Fibroblast of lung (primary cell): Measurements from ENCODE around the gene SAXO1.

Experiments used
- EZH2 ChIP-seq: IDR thresholded peaks from 2 replicates; pipeline ENCODE4 v1.5.1; 2012; ENCODE audit warnings: low read length, control low read depth, mild to moderate bottlenecking; ENCODE audit errors: missing control alignments
- TF ChIP-seq, protein P1 (sequence below), 2 donors: IDR thresholded peaks in 1 of 2; conservative IDR thresholded peaks in 1 of 2; 1 replicate in 1 of 2; 2 replicates in 1 of 2; pipeline ENCODE4 v1.5.1; 2011 to 2012; ENCODE audit warnings: low read length in 2 of 2, control low read depth in 1 of 2, inconsistent platforms in 1 of 2, low read depth in 1 of 2, mild to moderate bottlenecking in 1 of 2

DNA sequence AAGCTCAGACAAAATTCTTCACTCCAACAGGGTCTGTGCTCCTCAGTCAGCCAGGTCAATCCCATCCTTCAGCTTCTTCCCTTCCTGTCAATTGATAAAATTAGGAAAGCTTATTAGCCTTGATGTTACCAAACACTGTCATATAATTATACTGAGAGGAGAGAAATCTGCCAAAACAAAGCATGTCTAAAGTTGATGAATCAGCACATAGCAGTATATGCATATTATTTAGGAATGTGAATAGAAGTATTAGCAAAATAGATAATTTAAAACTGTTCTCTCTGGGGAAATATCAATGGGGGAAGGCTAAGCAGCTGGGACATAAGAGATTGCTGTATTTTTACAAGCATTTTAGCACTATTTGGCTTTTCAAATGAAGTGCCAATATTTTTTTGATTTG, 107.1 kb downstream of the SAXO1 start:
- TF ChIP-seq, protein P1, sequence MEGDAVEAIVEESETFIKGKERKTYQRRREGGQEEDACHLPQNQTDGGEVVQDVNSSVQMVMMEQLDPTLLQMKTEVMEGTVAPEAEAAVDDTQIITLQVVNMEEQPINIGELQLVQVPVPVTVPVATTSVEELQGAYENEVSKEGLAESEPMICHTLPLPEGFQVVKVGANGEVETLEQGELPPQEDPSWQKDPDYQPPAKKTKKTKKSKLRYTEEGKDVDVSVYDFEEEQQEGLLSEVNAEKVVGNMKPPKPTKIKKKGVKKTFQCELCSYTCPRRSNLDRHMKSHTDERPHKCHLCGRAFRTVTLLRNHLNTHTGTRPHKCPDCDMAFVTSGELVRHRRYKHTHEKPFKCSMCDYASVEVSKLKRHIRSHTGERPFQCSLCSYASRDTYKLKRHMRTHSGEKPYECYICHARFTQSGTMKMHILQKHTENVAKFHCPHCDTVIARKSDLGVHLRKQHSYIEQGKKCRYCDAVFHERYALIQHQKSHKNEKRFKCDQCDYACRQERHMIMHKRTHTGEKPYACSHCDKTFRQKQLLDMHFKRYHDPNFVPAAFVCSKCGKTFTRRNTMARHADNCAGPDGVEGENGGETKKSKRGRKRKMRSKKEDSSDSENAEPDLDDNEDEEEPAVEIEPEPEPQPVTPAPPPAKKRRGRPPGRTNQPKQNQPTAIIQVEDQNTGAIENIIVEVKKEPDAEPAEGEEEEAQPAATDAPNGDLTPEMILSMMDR (conservative IDR thresholded peaks at IDR 0.05 in 1 of 2, IDR thresholded peaks at IDR 0.05 in 1 of 2; ENCODE audit: low read depth in 1 of 2, low read length in 2 of 2): no peak
- no peak for TF ChIP-seq EZH2
